GM19035 (cell line): Measurements from ENCODE around the gene AATK.
"Not testable (repeated sequence)": the region's sequence is repeated elsewhere in the genome, so short reads cannot be mapped to it uniquely, and the experiment has no call there.

Source experiments
- ATAC-seq: cut with Tn5 transposase; IDR thresholded peaks from one replicate; pipeline ENCODE4 v1.9.1; 2021; ENCODE audit not compliant: unreplicated experiment

Gene AATK

GRCh38 chr17:81078026-81078913 is 87.8 kb downstream of the AATK start:
- not testable (repeated sequence) for ATAC-seq

GRCh38 chr17:81076141-81076679 is 89.8 kb downstream of the AATK start:
- ATAC-seq = no peak

- no peak for ATAC-seq
Observed at GRCh38 chr17:81075307-81075706, 90.7 kb downstream of the AATK start.

GRCh38 chr17:81074875-81075274 is 91.1 kb downstream of the AATK start:
- ATAC-seq = no peak

GRCh38 chr17:81073967-81074839 is 91.8 kb downstream of the AATK start:
- no peak for ATAC-seq

- ATAC-seq = no peak
Observed at GRCh38 chr17:81071761-81072741, 94.0 kb downstream of the AATK start.

GRCh38 chr17:81070541-81071246 is 95.3 kb downstream of the AATK start:
- no peak for ATAC-seq

GRCh38 chr17:81069135-81069645 is 96.8 kb downstream of the AATK start:
- no peak for ATAC-seq

- ATAC-seq = no peak
Observed at GRCh38 chr17:81068411-81069134, 97.4 kb downstream of the AATK start.

GRCh38 chr17:81067391-81067811 is 98.6 kb downstream of the AATK start:
- no peak for ATAC-seq
